K562 (cell line): ENCODE results near the gene IPO5. TPM values are rescaled to one million over a fixed set of nuclear protein-coding genes. Genes with fewer than 3 reads are reported as not detected.

Experiments used
- ATAC-seq: fragments of 200-7000 bp; cut with Tn5 transposase; 3 replicates; pipeline ENCODE4 v1.9.1; 2020; ENCODE audit warnings: moderate library complexity
- BruUV-seq: library from RNA; stranded (reverse); fragments of 400-500 nt; replicated peaks from 2 replicates; lab custom pipeline; 2021; lab: Mats Ljungman, UMichigan
- CTCF ChIA-PET: fragments of 300-600 bp; formaldehyde crosslinking; extraction: SDS; loops from one replicate; lab custom pipeline; 2021; ENCODE audit warnings: low intra/inter-chr PET ratio; lab: Yijun Ruan, JAX
- POLR2A ChIA-PET: fragments of 300-600, 350-650 bp; sonication (Branson Sonifier 250); formaldehyde crosslinking; extraction: SDS; loops from one replicate; lab custom pipeline; 2021; ENCODE audit warnings: antibody characterized with exemption, inconsistent platforms; lab: Yijun Ruan, JAX
- DNase-seq, 4 experiments: peaks; one replicate each; pipeline versions ENCODE4 v3.0.0 to v3.0.0-alpha.2; 2011 to 2018; ENCODE audit warnings: low spot score in 3 of 4, mixed read lengths in 3 of 4; ENCODE audit errors: extremely low read depth in 1 of 4
- FAIRE-seq: peaks from 2 replicates; lab custom pipeline; 2011; peaks lifted over from hg19 to GRCh38; lab: Jason Lieb, UNC
- H2AFZ ChIP-seq: 2 replicates; pipeline ENCODE4 v1.6.0; 2011; ENCODE audit warnings: low read depth, low read length, control low read depth, inconsistent platforms
- H3K27ac ChIP-seq: fragments of 200-600 bp; 3 replicates; pipeline ENCODE4 v1.8.0; 2011; ENCODE audit warnings: low read depth, mild to moderate bottlenecking, control low read depth, inconsistent platforms, low read length, moderate library complexity, mixed read lengths; ENCODE audit errors: extremely low read depth
- H3K27me3 ChIP-seq, 2 experiments: fragments of 300-600 bp in 1 of 2; 2 replicates in 1 of 2; 3 replicates in 1 of 2; pipeline versions ENCODE4 v1.6.0 to v1.8.0; 2011; ENCODE audit warnings: inconsistent platforms in 2 of 2, low read length in 2 of 2, mild to moderate bottlenecking in 1 of 2, mixed read lengths in 1 of 2, moderate library complexity in 1 of 2; ENCODE audit not compliant: control insufficient read depth in 2 of 2, insufficient read depth in 2 of 2
- H3K36me3 ChIP-seq: fragments of 300-600 bp; 3 replicates; pipeline ENCODE4 v1.8.0; 2011; ENCODE audit warnings: mild to moderate bottlenecking, low read length, inconsistent platforms; ENCODE audit not compliant: control insufficient read depth, insufficient read depth
- H3K4me1 ChIP-seq, 2 experiments: fragments of 200-600 bp in 1 of 2; replicated peaks in 1 of 2; 2 replicates in 1 of 2; 3 replicates in 1 of 2; pipeline versions ENCODE4 v1.5.1 to v1.8.0; 2011; ENCODE audit warnings: inconsistent platforms in 2 of 2, low read length in 2 of 2, mild to moderate bottlenecking in 1 of 2, mixed read lengths in 1 of 2, moderate library complexity in 1 of 2; ENCODE audit not compliant: control insufficient read depth in 2 of 2, insufficient read depth in 2 of 2
- H3K4me2 ChIP-seq: 2 replicates; pipeline ENCODE4 v1.6.1; 2011; ENCODE audit warnings: low read length, control low read depth, inconsistent platforms, mixed read lengths; ENCODE audit not compliant: insufficient read depth
- H3K4me3 ChIP-seq: fragments of 200-600 bp; sonication (generic), shearing (Covaris generic); 2 replicates; pipeline ENCODE4 v1.5.1; 2016; ENCODE audit warnings: control low read depth, inconsistent platforms
- H3K79me2 ChIP-seq: fragments of 200-600 bp; 3 replicates; pipeline ENCODE4 v1.8.0; 2011; ENCODE audit warnings: low read length, inconsistent platforms; ENCODE audit not compliant: control insufficient read depth, insufficient read depth
- H3K9ac ChIP-seq, 2 experiments: 2 replicates each; pipeline versions ENCODE4 v1.6.0 to v1.6.1; 2011; ENCODE audit warnings: low read depth in 2 of 2, low read length in 2 of 2, control low read depth in 1 of 2, inconsistent platforms in 1 of 2, mild to moderate bottlenecking in 1 of 2, mixed read lengths in 1 of 2; ENCODE audit not compliant: insufficient read depth in 1 of 2
- H3K9me1 ChIP-seq: one replicate; pipeline ENCODE4 v1.6.0; 2011; ENCODE audit warnings: inconsistent platforms, mild to moderate bottlenecking, low read length, moderate library complexity; ENCODE audit not compliant: control insufficient read depth, insufficient read depth
- H3K9me3 ChIP-seq: replicated peaks from 2 replicates; pipeline ENCODE4 v1.5.1; 2011; ENCODE audit warnings: low read depth, low read length, inconsistent platforms; ENCODE audit not compliant: control insufficient read depth, insufficient read depth
- H4K20me1 ChIP-seq: replicated peaks from 2 replicates; pipeline ENCODE4 v1.6.1; 2011; ENCODE audit warnings: low read length, inconsistent platforms, mixed read lengths; ENCODE audit not compliant: control insufficient read depth, insufficient read depth
- SREBF1 ChIP-seq: fragments of 150-350 bp; IDR thresholded peaks from 2 replicates; pipeline ENCODE4 v1.6.1; 2014; ENCODE audit warnings: antibody characterized with exemption, low read depth, low read length, borderline replicate concordance
- in situ Hi-C: fragments of 300-500 bp; cut with MboI; formaldehyde crosslinking; loops from 4 replicates; pipeline ENCODE4 v1.15.0; 2018; ENCODE audit warnings: inconsistent platforms, mixed read lengths
- intact Hi-C: fragments of 100-400 bp; cut with micrococcal nuclease; formaldehyde crosslinking; loops from 2 replicates; pipeline ENCODE4 v1.14.2; 2022
- polyA plus RNA-seq, 8 experiments: library from polyadenylated mRNA; depleted of rRNA in 4 of 8; stranded (reverse) in 5 of 8; unstranded in 3 of 8; fragments of >200 nt; fragmentation: Nextera tagmentation in 2 of 8; fragmentation: Illumina TruSeq in 1 of 8; extraction: Ambion mirVana in 2 of 8; extraction: Trizol in 1 of 8; gene quantifications; 2 replicates each; pipeline versions ENCODE4 v1.2.1 to v1.2.3, GENCODE V29; 2011 to 2014; ENCODE audit warnings: inconsistent platforms in 1 of 8, missing spikeins in 1 of 8
- total RNA-seq, 7 experiments: library from RNA; depleted of rRNA in 6 of 7; stranded (reverse); fragments of >200 nt in 6 of 7; fragmentation: Illumina TruSeq in 2 of 7; extraction: Trizol in 2 of 7; gene quantifications; 2 replicates each; pipeline versions ENCODE4 v1.2.1 to v1.2.3, GENCODE V29; 2011 to 2021; ENCODE audit warnings: low replicate concordance in 1 of 7
- TF ChIP-seq, protein P1 (sequence below), 2 experiments: fragments of 450-650 bp in 1 of 2; IDR thresholded peaks; 2 replicates each; pipeline ENCODE4 v1.6.1; 2011 to 2017; ENCODE audit warnings: low read depth in 2 of 2, antibody characterized with exemption in 1 of 2, borderline replicate concordance in 1 of 2, low read length in 1 of 2, mild to moderate bottlenecking in 1 of 2, mixed read lengths in 1 of 2; ENCODE audit not compliant: control insufficient read depth in 1 of 2
- TF ChIP-seq, protein P2 (sequence below): fragments of 250-450 bp; sonication (Bioruptor Pico); IDR thresholded peaks from 2 replicates; pipeline ENCODE4 v1.9.0; 2021; ENCODE audit warnings: mild to moderate bottlenecking, inconsistent platforms

The IPO5 gene
- total and polyA plus RNA-seq, 9 of the 15 experiments (the other 6 are each of a cell fraction or from before 2014, with no cell fraction given): 45.8 to 206 (median 134) TPM

DNA sequence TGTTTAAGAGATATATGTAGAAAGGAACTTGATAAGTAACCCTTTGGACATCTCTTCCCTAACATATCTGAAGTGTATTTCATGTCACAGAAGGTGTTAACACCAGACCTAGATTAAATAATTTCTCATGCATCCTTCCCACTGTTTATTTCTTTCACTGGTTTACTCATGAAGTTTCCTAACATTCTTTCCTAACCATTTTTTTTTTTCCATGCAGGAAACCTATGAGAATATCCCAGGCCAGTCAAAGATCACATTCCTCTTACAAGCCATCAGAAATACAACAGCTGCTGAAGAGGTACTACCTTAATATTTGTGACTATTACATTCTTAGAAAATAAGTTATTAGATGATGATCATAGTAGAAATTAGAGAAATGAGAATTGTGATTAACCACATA is 28.8 kb downstream of the IPO5 start:
- peaks cover 70% of the 10 kb centered on the region for H3K36me3 ChIP-seq
- H3K4me1 ChIP-seq: no peaks in the 10 kb centered on the region; a peak in 1 of 5 replicates
- POLR2A ChIA-PET: no interaction called here
- no peak overlapping the region for H3K27ac ChIP-seq
- no peak for FAIRE-seq
- no peaks in the 10 kb centered on the region for H3K9me1 ChIP-seq
- in situ Hi-C loops: no loop called here
- DNase-seq: no peak
- no peak overlapping the region for H3K9ac ChIP-seq
- H4K20me1 ChIP-seq: no peaks in the 10 kb centered on the region; the same call in 1 of the 2 replicates
- no peaks in the 10 kb centered on the region for H3K27me3 ChIP-seq
- no peak for TF ChIP-seq SREBF1
- TF ChIP-seq, protein P1, sequence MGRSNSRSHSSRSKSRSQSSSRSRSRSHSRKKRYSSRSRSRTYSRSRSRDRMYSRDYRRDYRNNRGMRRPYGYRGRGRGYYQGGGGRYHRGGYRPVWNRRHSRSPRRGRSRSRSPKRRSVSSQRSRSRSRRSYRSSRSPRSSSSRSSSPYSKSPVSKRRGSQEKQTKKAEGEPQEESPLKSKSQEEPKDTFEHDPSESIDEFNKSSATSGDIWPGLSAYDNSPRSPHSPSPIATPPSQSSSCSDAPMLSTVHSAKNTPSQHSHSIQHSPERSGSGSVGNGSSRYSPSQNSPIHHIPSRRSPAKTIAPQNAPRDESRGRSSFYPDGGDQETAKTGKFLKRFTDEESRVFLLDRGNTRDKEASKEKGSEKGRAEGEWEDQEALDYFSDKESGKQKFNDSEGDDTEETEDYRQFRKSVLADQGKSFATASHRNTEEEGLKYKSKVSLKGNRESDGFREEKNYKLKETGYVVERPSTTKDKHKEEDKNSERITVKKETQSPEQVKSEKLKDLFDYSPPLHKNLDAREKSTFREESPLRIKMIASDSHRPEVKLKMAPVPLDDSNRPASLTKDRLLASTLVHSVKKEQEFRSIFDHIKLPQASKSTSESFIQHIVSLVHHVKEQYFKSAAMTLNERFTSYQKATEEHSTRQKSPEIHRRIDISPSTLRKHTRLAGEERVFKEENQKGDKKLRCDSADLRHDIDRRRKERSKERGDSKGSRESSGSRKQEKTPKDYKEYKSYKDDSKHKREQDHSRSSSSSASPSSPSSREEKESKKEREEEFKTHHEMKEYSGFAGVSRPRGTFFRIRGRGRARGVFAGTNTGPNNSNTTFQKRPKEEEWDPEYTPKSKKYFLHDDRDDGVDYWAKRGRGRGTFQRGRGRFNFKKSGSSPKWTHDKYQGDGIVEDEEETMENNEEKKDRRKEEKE (IDR thresholded peaks at IDR 0.05; ENCODE audit: borderline replicate concordance in 1 of 2, control insufficient read depth in 1 of 2, low read depth in 2 of 2, low read length in 1 of 2): no peak
- TF ChIP-seq, protein P2, sequence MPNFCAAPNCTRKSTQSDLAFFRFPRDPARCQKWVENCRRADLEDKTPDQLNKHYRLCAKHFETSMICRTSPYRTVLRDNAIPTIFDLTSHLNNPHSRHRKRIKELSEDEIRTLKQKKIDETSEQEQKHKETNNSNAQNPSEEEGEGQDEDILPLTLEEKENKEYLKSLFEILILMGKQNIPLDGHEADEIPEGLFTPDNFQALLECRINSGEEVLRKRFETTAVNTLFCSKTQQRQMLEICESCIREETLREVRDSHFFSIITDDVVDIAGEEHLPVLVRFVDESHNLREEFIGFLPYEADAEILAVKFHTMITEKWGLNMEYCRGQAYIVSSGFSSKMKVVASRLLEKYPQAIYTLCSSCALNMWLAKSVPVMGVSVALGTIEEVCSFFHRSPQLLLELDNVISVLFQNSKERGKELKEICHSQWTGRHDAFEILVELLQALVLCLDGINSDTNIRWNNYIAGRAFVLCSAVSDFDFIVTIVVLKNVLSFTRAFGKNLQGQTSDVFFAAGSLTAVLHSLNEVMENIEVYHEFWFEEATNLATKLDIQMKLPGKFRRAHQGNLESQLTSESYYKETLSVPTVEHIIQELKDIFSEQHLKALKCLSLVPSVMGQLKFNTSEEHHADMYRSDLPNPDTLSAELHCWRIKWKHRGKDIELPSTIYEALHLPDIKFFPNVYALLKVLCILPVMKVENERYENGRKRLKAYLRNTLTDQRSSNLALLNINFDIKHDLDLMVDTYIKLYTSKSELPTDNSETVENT (CRISPR knock-in tag): no peak
- TF ChIP-seq, all 486 proteins: peak for 0
- no peak for ATAC-seq
- Histone ChIP-seq H3K4me2 (no peak overlapping the region), H3K4me3 (no peak overlapping the region), H3K79me2 (peaks cover 65% of the 10 kb centered on the region), H3K9me3 (no peaks in the 10 kb centered on the region), H2AFZ (no peak overlapping the region)
- CTCF ChIA-PET: no interaction called here
- intact Hi-C loops: no loop called here
- BruUV-seq: no TSS peak
